HG02798 (cell line): Measurements from ENCODE around the gene MAGI3.
"Not testable (repeated sequence)": the region's sequence is repeated elsewhere in the genome, so short reads cannot be mapped to it uniquely, and the experiment has no call there.

Experiments used
- ATAC-seq: cut with Tn5 transposase; IDR thresholded peaks from one replicate; pipeline ENCODE4 v1.9.1; 2021; ENCODE audit warnings: mild to moderate bottlenecking; ENCODE audit not compliant: unreplicated experiment, poor library complexity

The MAGI3 gene

DNA sequence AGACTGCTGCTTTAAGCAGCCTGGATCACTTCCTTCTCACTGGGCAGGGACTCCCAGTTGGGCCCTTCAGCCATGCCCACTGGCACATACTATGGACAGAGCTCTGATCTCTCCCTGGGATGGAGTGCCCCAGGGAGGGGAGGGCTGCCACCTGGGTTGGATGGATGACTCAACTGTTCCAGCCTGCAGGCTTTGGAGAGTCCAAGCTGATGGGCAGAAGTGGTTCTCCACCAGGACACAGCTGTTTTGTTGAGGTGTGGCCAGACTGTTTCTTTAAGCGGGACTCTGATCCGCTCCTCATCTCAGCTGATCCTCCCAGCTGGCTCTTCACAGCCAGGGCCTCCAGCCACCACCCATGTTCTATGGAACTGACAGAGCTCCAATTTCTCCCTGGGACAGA, 166.9 kb downstream of the MAGI3 start:
- no peak for ATAC-seq

DNA sequence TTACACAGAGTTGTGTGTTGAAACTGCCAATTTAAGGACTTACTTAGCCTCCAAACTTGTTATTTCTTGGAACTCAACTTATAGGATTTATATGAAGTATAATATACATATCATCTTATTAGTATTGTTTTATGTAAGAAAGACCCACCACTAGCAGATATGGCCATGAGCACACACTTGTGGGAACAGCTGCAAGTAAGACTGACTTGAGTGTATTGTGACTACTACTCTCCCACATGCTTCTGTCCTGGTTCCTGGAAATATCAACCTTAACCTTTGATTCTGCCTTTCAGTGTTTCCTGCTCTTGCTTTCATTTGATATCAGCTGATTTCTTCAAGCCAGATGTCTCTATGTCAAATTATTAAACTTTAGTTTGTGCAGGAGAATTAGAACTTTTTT, 175.3 kb downstream of the MAGI3 start:
- ATAC-seq: no peak

DNA sequence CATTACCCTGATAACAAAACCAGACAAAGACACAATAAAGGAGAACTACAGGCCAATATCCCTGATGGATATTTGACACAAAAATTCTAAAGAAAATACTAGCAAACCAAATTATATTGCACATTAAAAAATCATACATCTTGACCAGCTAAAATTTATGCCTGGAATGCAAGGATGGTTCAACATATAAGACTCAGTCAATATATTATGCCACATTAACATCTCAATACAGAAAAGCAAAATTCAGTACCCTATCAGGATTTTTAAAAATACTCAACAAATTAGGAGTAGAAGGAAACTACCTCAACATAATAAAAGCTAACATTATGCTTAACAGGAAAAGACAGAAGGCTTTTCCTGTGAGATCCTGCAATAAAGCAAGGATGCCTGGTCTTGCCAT, 177.1 kb downstream of the MAGI3 start:
- no peak for ATAC-seq

DNA sequence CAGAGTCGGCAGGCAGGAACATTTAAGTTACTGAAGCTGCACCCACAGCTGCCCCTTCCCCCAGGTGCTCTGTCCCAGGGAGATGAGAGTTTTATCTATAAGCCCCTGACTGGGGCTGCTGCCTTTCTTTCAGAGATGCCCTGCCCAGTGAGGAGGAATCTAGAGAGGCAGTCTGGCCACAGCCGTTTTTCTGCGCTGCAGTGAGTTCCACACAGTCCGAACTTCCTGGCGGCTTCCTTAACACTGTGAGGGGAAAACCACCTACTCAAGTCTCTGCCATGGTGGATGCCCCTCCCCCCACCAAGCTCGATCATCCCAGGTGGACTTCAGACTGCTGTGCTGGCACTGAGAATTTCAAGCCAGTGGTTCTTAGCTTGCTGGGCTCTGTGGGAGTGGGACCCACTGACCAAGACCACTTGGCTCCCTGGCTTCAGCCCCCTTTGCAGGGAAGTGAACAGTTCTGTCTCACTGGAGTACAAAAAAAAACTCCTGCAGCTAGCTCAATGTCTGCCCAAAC, 185.5 kb downstream of the MAGI3 start:
- ATAC-seq: not testable (repeated sequence)

DNA sequence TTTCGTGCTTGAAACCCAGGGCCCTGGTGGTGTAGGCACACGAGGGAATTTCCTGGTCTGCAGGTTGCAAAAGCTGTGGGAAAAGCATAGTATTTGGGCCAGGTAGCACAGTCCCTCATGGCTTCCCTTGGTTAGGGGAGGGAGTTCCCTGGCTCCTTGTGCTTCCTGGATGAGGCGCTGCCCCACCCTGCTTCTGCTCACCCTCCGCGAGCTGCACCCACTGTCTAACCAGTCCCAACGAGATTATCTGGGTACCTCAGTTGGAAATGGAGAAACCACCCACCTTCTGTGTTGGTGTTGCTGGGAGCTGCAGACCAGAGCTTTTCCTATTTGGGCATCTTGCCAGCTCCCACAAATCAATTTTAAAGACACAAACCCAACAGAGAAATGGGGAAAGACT, 186.0 kb downstream of the MAGI3 start:
- ATAC-seq: no peak

DNA sequence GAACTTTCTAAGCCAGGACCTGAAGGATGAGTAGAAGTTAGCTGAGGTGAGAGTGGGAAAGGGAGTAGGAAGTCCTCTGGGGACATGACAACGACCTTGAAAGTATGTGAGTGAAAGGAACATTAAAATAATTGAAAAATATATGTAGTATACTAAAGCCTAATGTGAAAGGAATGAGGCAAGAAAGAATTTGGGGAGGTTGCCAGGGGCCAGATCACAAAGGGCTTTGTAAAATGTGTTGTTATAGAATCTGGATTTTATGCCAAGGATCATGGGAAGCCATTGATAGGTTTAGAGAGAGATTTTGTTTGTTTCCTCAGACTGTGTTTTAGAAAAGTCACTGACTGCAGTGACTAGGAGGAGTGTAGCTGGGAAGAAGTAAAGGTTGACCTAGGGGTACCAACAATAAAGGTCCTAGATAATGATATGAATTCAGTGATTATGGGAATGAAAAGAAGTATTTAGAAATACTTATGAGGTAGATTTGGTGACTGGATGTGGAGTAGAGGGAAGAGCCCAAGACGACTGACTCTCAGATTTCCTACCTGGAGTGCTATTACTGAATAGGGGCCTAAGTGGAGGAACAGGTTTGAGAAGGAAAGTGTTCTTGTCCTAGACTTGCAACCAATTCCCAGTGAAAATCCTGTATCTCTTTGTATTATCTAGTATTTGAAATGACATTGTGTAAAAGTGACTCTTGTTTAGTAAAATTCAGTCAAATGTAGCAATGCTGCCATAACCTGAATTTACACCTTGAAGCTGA, 189.1 kb downstream of the MAGI3 start:
- no peak for ATAC-seq

DNA sequence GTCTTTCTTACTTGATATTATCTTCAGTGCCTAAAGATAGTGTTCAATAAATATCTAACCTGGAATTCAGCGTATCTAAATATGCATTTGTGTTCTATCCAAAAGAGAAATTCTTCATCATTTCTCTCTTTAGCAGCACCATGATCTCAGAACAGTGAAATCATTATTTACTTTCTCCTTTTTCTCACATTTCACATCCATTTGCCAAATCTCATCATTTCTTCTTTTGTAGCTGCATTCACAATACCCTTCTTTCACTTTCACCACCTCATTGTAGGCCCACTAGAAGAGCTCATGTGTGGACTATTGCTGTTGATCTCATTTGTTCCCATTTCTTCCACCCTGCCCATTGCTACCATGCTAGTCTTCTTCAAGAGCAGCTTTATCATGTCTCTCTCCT, 191.0 kb downstream of the MAGI3 start:
- ATAC-seq: no peak

DNA sequence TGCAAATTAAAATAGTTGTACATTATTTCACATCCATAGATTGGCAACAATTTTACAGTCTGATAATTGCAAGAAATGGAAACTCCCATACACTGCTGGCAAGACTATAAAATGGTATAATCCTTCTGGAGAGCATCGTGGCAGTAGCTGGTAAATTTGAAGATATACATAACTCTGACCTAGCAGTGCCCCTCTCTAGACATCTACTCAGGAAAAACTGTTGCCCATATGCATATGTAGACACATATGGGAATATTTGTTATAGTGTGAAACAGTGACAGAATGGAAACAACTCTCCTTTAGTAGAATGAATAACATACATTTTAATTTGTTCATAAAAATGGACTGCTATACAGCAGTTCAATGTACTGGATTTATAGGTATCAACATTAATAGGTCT, 191.8 kb downstream of the MAGI3 start:
- ATAC-seq: no peak

DNA sequence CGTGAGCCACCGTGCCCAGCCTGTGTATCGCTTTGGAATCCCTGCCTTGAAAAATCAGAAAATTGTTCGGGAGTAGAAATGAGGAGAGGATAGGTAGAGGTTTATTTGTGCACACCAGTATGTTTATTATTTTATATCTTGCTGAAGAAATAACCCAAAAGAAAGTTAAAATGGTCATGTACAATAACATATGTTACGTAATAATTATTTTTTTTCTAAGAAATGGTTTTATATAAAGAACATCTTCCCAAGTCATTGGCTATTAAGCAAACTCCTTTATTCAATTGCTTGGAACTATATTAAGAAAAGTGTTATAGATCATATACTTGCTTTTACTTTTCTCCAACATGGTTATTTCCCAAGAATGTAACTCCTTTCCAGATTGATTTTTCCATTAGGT, 197.2 kb downstream of the MAGI3 start:
- no peak for ATAC-seq

DNA sequence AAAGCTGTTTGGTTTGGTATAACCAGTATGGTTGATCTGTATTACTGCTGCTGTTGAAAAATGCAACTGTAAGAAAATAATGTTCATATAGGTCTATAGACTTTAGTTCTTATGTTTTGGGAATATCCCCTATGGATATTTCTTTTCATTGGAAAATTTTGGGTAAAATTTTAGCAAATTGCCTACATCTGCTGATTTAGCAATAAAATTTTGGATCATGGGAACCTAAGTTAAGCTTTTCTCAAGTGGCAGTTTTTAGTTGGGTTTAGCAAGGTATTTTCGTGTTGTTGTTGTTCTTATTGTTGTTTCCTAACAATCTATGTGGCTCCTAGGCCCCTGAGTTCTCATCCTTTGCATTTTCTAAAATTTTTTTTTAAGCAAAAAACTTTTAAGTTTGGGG, 201.9 kb downstream of the MAGI3 start:
- ATAC-seq: no peak

DNA sequence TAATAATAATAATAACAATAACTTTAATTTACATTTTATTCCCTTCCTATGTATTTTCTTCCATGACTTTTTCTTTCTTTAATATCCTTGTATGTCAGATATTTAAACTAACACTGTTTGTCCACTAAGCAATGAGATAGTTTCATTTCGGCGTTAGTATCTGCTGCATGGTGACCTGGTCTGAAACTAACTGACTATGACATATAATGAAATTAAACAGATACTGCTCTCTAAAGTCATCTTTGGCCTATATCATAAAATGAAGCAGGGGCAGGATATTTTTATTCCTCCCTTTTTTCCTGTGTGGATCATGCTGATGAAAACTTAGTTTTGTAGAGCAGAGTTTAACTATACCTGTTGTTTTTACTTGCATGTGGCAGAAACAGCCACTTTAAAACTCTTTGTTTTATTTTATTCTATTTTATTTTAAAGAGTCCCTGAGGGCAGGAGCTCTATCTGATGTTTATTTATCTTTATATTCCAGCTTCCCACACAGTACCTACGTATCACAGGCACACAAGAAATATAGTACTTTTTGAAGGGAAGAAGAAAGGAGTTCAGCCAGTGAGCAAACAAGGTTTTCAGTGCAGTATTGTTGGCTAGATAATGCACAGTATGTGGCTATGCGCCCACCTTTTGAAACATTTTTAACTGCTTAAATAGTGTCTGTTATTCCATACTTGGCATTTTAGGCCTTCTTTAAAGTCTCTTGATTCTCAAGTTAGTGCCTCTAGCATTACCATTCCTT, 203.4 kb downstream of the MAGI3 start:
- ATAC-seq: no peak

DNA sequence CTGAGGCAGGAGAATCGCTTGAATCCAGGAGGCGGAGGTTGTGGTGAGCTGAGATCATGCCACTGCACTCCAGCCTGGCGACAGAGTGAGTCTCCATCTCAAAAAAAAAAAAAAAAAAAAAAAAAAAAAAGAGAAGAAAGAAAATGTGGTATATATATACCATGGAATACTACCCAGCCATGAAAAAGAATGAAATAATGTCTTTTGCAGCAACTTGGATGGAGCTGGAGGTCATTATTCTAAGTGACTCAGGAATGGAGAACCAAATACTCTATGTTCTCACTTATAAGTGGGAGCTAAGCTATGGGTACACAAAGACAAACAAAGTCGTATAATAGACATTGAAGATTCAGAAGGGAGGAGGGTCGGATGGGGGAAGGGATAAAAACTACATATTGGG, 214.2 kb downstream of the MAGI3 start:
- not testable (repeated sequence) for ATAC-seq

DNA sequence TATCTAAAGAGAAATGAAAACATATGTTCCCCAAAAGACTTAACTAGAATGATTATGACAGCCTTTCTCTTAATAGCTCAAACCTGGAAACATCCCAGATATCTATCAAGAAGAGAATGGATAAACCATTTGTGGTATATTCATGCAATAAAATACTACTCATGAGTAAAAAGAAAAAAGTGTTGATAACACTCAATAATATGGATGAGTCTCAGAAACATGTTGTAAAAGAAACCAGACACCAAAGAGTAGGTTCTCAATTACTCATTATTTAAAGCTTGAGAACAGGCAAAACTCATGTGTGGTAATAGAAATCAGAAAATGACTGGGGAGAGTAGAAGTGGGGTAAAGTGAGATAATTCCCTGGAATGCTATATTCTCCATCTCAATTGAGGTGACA, 214.8 kb downstream of the MAGI3 start:
- ATAC-seq: no peak

DNA sequence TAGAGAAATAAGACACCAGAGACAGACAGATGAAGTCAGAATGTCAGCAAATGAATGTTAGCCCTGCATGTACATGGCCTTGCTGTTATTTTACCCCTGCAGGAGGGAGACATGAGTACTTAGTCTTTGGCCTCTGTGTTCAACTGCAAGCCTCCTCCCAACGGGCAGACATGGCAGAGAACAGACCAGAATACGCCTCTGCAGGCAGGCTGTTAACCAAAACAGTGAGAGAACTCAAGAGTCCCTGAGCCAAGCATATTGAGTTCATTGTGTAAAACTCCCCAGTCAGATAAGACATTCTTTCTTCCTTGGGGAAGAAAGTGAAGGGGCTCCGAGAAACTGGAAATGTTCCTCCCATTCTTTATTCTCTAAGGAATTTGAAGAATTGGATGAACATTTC, 218.1 kb downstream of the MAGI3 start:
- ATAC-seq: no peak

DNA sequence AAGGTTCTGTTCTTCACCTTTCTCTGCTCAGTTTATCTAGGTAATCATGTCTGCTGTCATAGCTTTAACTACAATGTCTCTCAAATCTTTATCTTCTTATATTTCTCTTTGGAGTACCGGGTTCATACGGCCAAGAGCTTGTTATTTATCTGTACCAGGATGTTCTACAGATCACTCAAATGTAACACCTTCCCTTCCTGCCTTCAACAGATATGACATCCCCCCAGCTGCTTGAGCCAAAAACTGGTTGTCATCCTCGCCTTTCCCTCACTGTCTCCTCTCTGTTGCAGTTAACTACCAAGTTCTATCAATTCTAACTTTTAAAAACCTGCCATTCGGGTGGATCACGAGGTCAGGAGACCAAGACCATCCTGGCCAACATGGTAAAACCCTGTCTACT, 220.1 kb downstream of the MAGI3 start:
- no peak for ATAC-seq

DNA sequence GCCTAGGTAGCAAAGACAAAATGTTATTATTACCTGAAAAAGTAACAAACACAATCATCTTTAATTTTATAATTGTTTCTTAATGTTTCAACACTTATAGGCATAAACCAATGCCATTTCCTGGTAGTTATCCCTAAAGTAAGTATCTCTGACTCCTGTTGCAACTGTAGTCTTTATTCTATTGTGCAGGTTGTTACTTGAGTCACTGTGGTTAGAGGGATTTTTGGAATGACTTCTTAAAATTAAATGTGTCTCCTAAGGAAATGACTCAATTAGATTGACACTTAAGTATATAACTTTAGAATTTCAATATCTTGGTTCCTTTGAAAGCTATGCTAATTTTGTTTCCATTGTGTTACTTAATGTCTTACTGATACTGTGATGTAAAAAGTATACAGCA, 225.1 kb downstream of the MAGI3 start:
- ATAC-seq: no peak

DNA sequence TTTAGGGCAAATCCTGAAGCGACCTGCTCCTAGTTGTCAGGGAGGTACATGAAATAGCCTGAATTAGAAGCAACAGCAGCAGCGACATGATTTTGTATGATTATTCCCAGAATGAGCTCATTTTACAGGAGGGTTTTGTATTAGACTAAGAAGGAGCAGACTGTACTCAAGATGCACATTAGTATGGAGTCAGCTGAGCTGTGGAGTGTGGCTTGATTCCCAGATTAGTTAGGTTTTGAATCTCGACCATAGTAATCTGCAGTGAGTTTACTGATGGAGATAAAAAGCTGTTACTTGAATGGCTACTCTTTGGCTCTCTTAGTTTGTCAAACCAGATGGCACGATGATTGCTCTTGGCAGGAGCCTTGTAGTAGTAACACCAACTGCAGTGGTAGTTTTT, 225.8 kb downstream of the MAGI3 start:
- no peak for ATAC-seq

DNA sequence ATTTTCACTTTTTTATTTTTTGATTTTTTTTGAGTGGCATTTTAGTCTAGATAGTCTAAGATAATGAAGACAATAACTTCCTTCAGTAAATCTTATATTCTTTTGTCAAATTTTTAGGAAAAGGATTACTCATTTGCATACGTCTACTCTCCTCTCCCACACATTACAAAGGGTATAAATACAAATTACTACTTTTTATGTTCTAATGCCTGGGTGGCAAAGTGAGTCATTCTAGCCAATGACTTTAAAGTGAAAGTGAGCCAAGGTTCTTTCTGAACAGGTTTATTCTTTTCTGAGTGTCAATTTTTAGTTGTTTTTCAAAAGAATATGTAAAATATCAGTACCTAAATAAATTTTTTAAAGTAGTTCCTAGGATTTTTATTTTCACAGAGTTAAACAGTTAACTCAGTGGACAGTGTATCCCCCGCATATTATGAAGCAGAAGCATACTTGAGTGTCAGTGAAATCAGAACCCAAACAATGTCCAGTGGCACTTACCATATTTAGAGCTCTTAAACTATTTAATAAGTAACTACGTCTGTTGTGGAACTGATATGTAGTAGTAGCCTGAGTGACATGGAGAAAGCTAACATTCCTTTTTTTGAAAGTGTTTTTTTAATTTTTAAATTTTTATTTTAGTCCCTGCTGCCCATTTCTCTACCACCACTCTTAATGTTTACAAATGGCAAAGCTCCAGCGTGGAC, 227.3 kb downstream of the MAGI3 start:
- ATAC-seq: no peak

DNA sequence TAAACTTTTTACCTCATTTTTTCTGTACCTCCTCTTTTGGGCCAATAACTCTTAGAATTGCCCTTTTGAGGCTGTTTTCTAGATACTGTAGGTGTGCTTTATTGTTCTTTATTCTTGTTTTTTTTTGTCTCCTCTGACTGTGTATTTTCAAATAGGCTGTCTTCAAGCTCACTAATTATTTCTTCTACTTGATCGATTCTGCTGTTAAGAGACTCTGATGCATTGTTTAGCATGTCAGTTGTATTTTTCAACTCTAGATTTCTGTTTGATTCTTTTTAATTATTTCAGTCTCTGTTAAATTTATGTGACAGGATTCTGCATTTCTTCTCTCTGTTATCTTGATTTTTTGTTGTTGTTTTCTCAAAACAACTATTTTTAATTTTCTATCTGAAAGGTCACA, 238.7 kb downstream of the MAGI3 start:
- ATAC-seq: no peak

DNA sequence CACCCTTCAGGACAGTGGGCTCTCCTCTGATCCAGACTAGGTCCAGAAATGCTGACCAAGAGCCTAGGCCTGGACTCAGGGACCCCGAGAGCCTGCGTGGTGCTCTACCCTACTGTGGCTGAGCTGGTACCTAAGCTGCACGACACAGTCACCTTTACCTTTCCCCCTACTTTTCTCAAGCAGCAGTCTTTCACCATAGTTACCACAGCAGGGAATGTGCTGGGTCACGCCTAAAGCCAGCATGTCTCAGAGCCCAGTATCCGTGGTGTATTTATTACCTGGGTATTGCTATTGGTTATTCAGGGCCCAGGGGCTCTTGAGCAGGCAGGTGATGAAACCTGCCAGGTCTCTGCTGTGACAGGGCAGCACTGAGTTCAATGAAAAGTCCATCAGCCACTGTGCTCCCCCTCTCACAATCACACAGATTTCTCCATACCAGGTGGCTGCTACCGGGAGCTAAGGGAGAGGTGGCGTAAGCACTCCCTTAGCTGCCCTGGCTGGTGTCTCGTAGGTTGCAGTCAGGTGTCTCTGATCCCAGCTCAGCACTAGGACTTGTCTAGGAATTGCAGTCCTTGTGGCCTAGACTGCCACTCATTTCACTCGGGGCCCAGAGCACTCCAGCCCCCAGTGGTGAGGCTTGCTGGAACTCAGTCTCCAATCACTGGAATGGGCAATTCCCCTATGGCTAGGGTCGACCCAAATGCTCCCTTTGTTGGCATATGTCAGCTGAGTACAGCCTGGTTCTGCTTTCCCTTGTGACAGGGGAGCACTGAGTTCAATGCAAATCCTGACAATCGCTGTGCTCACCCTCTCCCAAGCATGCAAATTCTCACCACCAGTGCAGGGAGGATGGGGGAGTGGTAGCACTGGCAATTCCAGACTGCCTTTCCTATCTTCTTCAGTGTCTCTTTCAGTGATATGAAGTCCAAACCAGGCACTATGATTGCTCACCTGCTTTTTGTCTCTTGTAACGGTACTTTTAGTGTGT, 240.3 kb downstream of the MAGI3 start:
- no peak for ATAC-seq
